Transverse colon (tissue), 4 donors: Measurements from ENCODE around the gene SLC4A2. TPM values are rescaled to one million over a fixed set of nuclear protein-coding genes. Genes with fewer than 3 reads are reported as not detected.

Source experiments
- DNase-seq: peaks from one replicate; pipeline ENCODE4 v3.0.0-alpha.2; 2019
- H3K27ac ChIP-seq, 4 donors: fragments of 200-600 bp; sonication (generic); 2 replicates each; pipeline ENCODE4 v1.5.1; 2016 to 2018; ENCODE audit warnings: inconsistent platforms in 4 of 4
- H3K27me3 ChIP-seq: fragments of 200-600 bp; sonication (generic); 2 replicates; pipeline ENCODE4 v1.5.1; 2017; ENCODE audit warnings: inconsistent platforms
- H3K36me3 ChIP-seq, 4 donors: fragments of 200-600 bp; sonication (generic); 2 replicates each; pipeline ENCODE4 v1.5.1; 2017 to 2019; ENCODE audit warnings: inconsistent platforms in 4 of 4
- H3K4me1 ChIP-seq, 4 donors: fragments of 200-600 bp; sonication (generic); 2 replicates each; pipeline ENCODE4 v1.5.1; 2017 to 2020; ENCODE audit warnings: inconsistent platforms in 4 of 4
- H3K4me3 ChIP-seq, 4 donors: fragments of 200-600 bp; sonication (generic); 1 replicate in 1 of 4; 2 replicates in 3 of 4; pipeline versions ENCODE4 v1.5.1 to v1.6.1; 2017 to 2019; ENCODE audit warnings: inconsistent platforms in 4 of 4
- H3K9me3 ChIP-seq, 2 donors: fragments of 200-600 bp; sonication (generic); 2 replicates each; pipeline ENCODE4 v1.5.1; 2017 to 2019; ENCODE audit warnings: inconsistent platforms in 2 of 2
- CTCF ChIP-seq, 5 experiments: fragments of 200-600 bp in 3 of 5; fragments of 450-650 bp in 2 of 5; sonication (generic) in 3 of 5; IDR thresholded peaks; 1 replicate in 2 of 5; 2 replicates in 3 of 5; pipeline ENCODE4 v1.5.1; 2016 to 2017; ENCODE audit warnings: antibody characterized with exemption in 5 of 5, inconsistent platforms in 3 of 5, mild to moderate bottlenecking in 2 of 5, moderate library complexity in 1 of 5
- EP300 ChIP-seq: sonication (generic); formaldehyde crosslinking; IDR thresholded peaks from one replicate; pipeline ENCODE4 v1.6.1; 2017; ENCODE audit warnings: antibody characterized with exemption, low read depth
- POLR2A ChIP-seq: fragments of 450-650 bp; IDR thresholded peaks from one replicate; pipeline ENCODE4 v1.6.1; 2016; ENCODE audit warnings: antibody characterized with exemption, mild to moderate bottlenecking, moderate library complexity
- POLR2AphosphoS5 ChIP-seq, 3 donors: sonication (generic); formaldehyde crosslinking; IDR thresholded peaks; one replicate each; pipeline ENCODE4 v1.6.1; 2016; ENCODE audit warnings: antibody characterized with exemption in 3 of 3
- WGBS, 2 donors: methylation state at CpG; one replicate each; pipeline ENCODE4 v1.1.5; 2018; ENCODE audit warnings: low coverage in 1 of 2; 5-methylcytosine and 5-hydroxymethylcytosine counted together
- in situ Hi-C, 4 donors: fragments of 200-750 bp; cut with MboI; loops; one replicate each; pipeline versions ENCODE4 v1.15.0 to v1.15.1; 2017; ENCODE audit warnings: low sequenced_read_pairs in 3 of 4, low pct_ligation_motif_present in 1 of 4, low pct_unique_long_range_greater_than_20kb in 1 of 4
- intact Hi-C: fragments of 100-400 bp; cut with DNase I; formaldehyde crosslinking; loops from one replicate; pipeline ENCODE4 v1.15.1; 2023; ENCODE audit warnings: low total_unique reads
- total RNA-seq, 4 donors: library from RNA; depleted of rRNA; stranded (reverse); fragments of >200 nt; gene quantifications; one replicate each; pipeline ENCODE4 v1.1.0, GENCODE V29; 2016

SLC4A2 gene
- total RNA-seq, 4 donors from 2014 or later = 61.7 to 464 (median 83.2) TPM

GRCh38 chr7:151016505-151016904, 42.9 kb upstream of the SLC4A2 start:
- 92 to 96% methylated on average over 4 to 8 of the region's 8 CpGs for WGBS, 2 donors
- intact Hi-C loops (no loop called here), in situ Hi-C loops (no loop called here)
- no peaks in the 10 kb centered on the region for H3K36me3 ChIP-seq
- peaks cover 29 to 42% (median 34%) of the 10 kb centered on the region in 4 donors for H3K4me1 ChIP-seq
- no peak for DNase-seq
- H3K4me3 ChIP-seq = no peak overlapping the region
- H3K27ac ChIP-seq = no peak overlapping the region
- H3K9me3 ChIP-seq = no peaks in the 10 kb centered on the region
- peaks cover 43% of the 10 kb centered on the region for H3K27me3 ChIP-seq
- no peak for TF ChIP-seq POLR2AphosphoS5 (IDR thresholded peaks at IDR 0.05)
- no peak for TF ChIP-seq CTCF (IDR thresholded peaks at IDR 0.05)
- TF ChIP-seq EP300 = no peak
- no peak for TF ChIP-seq POLR2A

GRCh38 chr7:151016942-151017341, 42.4 kb upstream of the SLC4A2 start:
- in situ Hi-C loops (no loop called here), intact Hi-C loops (no loop called here)
- H3K4me3 ChIP-seq = no peak overlapping the region
- no peak for DNase-seq
- TF ChIP-seq EP300 (no peak), POLR2A (no peak), POLR2AphosphoS5 (IDR thresholded peaks at IDR 0.05) (no peak), CTCF (IDR thresholded peaks at IDR 0.05) (no peak)
- H3K9me3 ChIP-seq = no peaks in the 10 kb centered on the region
- peaks cover 44% of the 10 kb centered on the region for H3K27me3 ChIP-seq
- no peaks in the 10 kb centered on the region for H3K36me3 ChIP-seq
- H3K27ac ChIP-seq = no peak overlapping the region
- peaks cover 26 to 39% (median 33%) of the 10 kb centered on the region in 4 donors for H3K4me1 ChIP-seq
- 80 to 87% methylated on average over 5 to 15 of the region's 15 CpGs for WGBS, 2 donors

- peaks cover 44% of the 10 kb centered on the region for H3K27me3 ChIP-seq
- in situ Hi-C loops = no loop called here
- H3K27ac ChIP-seq = no peak overlapping the region
- H3K36me3 ChIP-seq = no peaks in the 10 kb centered on the region
- H3K4me3 ChIP-seq = peak overlapping the region in 1 of 4 donors; percentile 23
- no peaks in the 10 kb centered on the region for H3K9me3 ChIP-seq
- 56 to 60% methylated on average over 6 to 13 of the region's 13 CpGs for WGBS, 2 donors
- TF ChIP-seq CTCF (IDR thresholded peaks at IDR 0.05) = no peak
- TF ChIP-seq EP300 = no peak
- TF ChIP-seq POLR2A = no peak
- TF ChIP-seq POLR2AphosphoS5 (IDR thresholded peaks at IDR 0.05) = no peak
- peaks cover 26 to 34% (median 32%) of the 10 kb centered on the region in 4 donors for H3K4me1 ChIP-seq
- intact Hi-C loops = no loop called here
- no peak for DNase-seq
Measured at GRCh38 chr7:151017370-151017952, 41.9 kb upstream of the SLC4A2 start.

- 12% methylated on average over 34 of the region's 34 CpGs; no CpG with 5 or more reads in 1 of the 2 donors for WGBS, 2 donors
- Histone ChIP-seq H3K27me3 (peaks cover 44% of the 10 kb centered on the region), H3K36me3 (no peaks in the 10 kb centered on the region), H3K27ac (no peak overlapping the region), H3K4me3 (peak overlapping the region in 2 of 4 donors; percentile 23 to 43), H3K4me1 (peaks cover 22 to 29% (median 27%) of the 10 kb centered on the region in 4 donors), H3K9me3 (no peaks in the 10 kb centered on the region)
- intact Hi-C loops (no loop called here), in situ Hi-C loops (no loop called here)
- peak; percentile 88 to 97 (median 94) for TF ChIP-seq CTCF (IDR thresholded peaks at IDR 0.05)
- no peak for TF ChIP-seq POLR2AphosphoS5 (IDR thresholded peaks at IDR 0.05)
- DNase-seq = peak; percentile 77
Measured at GRCh38 chr7:151017953-151018420, 41.4 kb upstream of the SLC4A2 start.
